GM19397 (cell line): ENCODE data around the gene PRICKLE4.
"Not testable (repeated sequence)": the region's sequence is repeated elsewhere in the genome, so short reads cannot be mapped to it uniquely, and the experiment has no call there.

ENCODE experiments used
- ATAC-seq: cut with Tn5 transposase; IDR thresholded peaks from one replicate; pipeline ENCODE4 v1.9.1; 2021; ENCODE audit warnings: mild to moderate bottlenecking, moderate library complexity; ENCODE audit not compliant: unreplicated experiment

Gene PRICKLE4

GRCh38 chr6:41743406-41744235 lies 37.0 kb upstream of the PRICKLE4 start:
- no peak for ATAC-seq

DNA sequence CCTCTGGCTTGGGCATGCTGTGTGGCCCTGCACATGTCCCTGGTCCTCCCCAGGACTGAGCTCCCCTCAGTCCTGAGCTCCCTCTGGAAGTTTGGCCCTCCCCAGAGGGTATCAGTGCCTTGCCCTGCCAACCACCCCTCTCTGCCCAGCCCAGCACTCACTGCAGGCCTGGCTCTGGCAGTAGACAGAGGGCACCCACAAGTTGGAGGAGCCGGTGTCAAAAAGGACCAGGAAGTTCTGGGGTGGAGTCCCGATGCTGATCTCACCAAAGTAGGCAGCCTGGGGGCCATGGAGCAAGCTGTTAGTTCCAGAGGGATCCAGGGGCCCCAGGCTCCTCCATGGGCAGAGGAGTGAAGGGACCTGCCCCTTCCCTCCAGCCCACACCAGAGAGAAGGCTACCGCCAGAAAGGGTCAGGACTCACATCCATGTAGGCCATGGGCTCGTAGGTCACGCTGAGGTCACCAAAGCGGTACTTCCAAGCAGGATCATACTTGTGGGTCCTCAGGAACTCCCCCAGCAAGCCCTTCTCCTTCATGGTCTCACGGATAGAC lies 36.3 kb upstream of the PRICKLE4 start:
- ATAC-seq, result no peak

DNA sequence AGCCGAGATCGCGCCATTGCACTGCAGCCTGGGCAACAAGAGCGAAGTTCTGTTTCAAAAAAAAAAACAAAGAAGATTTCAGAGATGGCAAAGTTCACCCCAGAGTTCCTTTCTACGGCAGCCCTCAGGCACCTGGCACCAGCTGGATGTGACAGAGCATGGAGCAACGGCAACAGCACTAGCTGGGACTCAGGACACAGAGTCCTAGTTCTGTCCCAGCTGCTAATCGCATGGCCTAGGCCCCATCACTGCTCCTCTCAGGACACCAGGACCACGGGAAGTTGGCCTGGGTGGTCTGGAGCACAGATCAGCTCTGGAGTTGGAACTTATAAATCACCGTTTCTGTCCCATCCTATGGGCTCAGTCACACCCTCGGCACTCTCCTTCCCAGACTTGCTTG lies 34.5 kb upstream of the PRICKLE4 start:
- ATAC-seq, result no peak

GRCh38 chr6:41747256-41748101 lies 33.1 kb upstream of the PRICKLE4 start, which contains the start of gene PGC:
TSS of gene PGC (minus strand) at chr6:41747397. CDS start at chr6:41747334, 63 bp downstream.
- ATAC-seq, result no peak

GRCh38 chr6:41748102-41748477 lies 32.5 kb upstream of the PRICKLE4 start:
- no peak for ATAC-seq

GRCh38 chr6:41748542-41748941 lies 32.0 kb upstream of the PRICKLE4 start:
- ATAC-seq, result no peak

- no peak for ATAC-seq
Observed at GRCh38 chr6:41750374-41750773, 30.2 kb upstream of the PRICKLE4 start.

DNA sequence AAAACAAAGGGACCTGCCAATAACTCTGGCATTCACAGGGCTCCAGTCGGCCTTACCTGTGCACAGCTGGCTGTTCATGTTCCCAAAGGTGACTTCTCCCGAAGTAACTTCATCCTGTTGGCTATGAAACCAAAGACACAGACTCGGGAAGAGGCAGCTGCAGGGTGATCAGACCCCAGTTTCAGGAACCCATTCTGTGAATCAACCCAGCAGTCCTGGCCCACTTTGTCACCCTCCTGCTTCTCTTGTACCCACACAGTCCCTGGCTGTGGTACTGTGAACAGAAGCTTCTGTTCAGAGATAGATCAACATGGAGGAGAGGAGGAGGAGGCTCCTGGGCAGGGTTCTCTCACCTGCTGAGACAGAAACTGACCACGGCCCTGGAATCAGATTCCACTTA lies 24.7 kb upstream of the PRICKLE4 start:
- ATAC-seq, result no peak

- ATAC-seq, result no peak
Observed at GRCh38 chr6:41756354-41756753, 24.2 kb upstream of the PRICKLE4 start.

DNA sequence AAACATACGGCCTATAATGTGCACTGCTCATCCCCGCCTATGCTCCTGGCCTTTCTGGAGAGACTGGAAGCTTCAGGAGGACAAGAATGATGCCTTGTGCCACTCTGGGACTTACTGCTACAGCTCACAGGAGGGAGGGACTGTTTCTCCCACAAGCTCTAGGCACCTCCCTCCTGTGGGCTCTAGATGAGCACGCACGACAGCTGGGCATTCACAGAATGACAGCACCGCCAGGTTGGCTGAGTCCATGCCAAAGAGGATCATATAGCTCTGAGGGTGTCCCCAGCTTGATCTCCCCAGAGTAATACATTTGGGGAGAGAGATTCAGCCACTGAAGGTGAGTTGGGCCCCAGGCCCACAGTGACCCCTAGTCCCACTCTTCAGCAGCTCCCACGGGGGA lies 23.3 kb upstream of the PRICKLE4 start:
- ATAC-seq, result no peak

DNA sequence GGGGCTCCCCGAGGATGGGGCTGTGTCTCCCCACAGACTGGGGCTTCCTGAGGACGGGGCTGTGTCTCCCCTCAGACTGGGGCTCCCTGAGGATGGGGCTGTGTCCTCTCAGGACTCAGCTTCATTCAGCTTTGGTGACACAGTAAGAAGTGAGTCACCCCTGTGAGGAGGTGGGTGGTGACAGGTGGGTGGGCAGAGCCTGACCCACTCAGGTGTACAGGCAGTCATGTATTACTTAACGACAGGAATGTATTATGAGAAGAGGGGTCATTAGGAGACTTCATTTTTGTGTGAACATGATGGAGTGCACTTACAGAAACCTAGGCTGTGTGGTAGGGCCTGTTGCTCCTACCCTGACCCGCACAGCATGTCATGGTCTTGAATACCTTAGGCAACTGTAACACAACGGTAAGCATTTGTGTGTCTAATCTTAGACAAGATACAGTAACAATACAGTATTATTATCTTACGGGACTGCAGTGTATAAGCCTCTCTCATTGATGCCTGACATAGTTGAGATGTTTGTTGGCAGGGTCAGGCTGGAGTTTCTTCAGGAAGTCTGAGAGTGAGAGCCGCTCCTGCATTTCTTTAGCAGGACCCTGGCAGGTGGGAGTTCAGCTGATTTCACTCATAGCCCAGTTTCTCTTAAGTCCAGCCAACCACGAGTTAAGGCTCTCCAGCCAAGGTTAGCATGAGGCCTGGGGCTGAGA lies 22.5 kb upstream of the PRICKLE4 start:
- ATAC-seq, result no peak

DNA sequence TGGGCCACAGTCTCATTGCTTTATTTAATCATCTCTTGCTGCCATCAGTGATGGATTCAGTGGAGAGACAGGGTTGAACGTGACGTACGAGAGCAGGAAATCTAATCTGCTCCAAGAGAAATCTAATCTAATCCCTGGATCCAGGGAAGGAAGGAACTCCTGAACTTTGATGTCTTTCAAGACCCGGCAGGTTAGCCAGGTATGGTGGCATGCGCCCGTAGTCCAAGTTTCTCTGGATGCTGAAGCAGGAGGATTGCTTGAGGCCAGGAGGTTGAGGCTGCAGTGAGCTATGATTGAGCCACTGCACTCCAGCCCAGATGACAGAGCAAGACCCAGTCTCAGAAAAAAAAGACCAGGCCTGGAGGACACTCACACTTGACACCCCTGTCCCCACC lies 21.9 kb upstream of the PRICKLE4 start:
- no peak for ATAC-seq

DNA sequence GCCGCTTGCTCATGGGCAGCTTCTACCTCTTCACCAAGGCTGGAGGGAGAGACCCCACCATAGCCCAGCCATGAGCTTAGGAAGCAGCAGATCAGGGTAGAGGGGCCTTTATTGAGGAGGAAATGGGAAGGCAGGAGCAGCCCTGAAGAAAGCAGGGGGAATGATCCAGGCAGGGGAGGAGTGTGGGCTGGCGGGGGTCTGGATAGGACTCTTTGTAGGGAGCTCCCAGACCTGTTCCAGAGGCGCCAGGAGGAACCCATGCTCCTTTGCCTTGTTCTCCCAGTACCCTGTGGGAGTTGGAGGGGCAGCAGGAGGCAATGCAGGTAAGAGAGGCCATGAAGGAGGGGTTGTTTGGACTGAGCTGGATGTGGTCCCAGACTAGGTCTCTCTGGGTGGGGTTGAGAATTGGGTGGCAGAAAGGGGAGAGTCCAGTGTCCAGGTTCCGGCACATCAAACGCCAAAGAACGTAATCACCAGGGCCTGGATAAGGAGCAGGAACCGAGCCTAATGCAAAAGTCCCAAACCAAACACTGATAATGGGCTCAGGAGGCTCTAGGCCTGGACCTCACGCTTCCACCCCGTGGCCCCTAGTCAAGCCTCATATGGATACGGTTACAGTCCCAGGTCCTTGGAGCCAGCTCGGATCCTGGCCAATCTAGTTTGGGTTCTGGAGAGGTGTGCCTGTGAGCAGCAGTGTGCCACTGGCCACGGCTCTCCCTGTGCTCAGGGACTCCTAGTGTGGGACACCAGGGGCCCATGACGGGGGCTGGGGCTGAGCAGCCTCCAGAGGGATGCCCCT lies 21.3 kb upstream of the PRICKLE4 start:
- no peak for ATAC-seq

- ATAC-seq, result no peak
Observed at GRCh38 chr6:41759905-41760579, 20.5 kb upstream of the PRICKLE4 start.

DNA sequence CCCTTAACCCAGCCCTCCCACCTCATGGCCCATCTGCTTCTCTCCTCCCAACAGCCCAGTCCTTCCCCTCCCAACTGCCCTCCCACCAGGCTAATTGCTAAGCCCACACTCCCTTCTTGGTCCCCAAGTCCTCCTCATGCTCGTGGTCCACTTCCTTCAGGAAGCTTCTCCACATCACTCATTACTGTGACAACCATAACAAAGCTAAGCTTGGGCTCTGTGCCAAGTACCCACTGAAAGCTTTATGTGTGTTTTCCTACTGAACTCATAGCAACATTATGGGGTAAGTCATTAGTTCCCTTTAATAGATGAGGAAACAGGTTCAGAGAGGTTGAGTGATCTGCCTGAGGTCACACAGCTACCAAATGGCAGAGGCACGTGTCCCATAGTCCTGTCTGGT lies 17.1 kb upstream of the PRICKLE4 start:
- ATAC-seq, result no peak

GRCh38 chr6:41766043-41766664 lies 14.4 kb upstream of the PRICKLE4 start:
- not testable (repeated sequence) for ATAC-seq

DNA sequence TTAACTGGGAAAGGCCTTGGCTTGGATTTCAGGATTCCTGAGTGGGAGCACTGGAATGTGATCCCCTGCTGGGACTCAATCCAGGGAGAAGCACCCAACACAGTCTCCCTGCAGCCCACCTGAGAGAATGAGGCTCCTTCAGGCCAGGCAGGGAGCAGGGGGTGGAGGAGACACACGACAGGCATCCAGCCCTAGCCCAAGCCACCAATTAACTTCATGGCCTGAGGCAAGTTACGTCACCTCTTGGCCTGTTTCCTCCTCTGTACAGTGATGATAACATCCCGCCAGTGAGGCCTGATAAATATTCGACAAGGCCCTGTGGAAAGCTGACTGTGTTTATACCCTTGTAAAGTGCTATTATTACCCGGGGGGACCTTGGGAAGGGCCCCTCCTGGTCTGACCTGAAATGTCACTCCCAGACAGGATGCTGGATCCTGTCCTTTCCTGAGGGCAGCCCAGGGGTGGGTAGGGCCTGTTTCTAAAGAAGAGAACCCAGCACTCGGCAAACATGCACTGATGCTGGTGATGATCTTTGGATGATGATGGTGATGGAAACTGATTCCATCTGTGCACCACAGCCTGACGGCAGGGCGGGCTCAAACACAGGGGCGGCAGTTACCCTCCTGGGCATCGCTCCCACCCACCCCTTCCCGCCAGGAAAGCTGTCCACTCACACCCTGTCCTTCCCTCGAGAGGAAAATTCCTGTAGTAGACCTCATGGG lies 13.3 kb upstream of the PRICKLE4 start:
- no peak for ATAC-seq

DNA sequence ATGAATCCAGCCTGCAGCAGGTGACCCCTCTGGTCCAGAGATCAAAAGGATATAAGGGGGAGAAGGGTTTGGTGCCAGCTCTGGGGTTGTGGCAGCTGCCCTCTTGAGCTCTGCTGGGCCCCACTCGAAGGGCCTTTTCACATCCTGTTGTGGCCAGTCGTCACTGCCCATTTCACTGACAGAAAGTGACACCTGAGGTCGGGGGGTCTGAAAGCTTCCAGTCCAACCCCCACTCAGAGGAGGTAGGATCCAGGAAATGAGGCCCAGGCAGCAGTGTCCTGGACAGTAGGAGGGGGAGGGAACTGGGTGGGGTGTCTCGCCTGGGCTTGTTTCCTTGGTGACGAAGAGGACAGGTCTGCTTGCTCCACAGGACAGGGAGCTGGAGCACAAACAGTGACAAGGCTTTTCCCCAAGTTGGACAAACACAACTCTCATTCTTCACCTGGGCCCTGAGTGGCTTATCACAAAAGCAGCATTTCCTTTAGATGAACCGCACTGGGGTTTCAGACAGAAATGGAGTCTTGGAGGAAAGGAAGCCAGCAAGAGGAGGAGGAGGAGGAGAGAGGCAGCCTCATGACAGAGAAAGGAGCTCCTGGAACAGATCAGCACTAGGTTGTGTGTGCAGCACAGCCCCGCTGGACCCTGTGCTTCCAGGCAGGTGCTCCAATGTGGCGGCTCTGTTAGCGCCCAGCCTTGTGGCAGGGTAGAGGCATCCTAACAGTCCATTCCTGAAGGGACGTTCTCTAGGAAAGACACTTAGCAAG lies 11.9 kb upstream of the PRICKLE4 start:
- no peak for ATAC-seq
